ENCODE measurements around the gene WRNIP1.

WRNIP1 gene

GRCh38 chr6:2830183-2830582 lies 65.0 kb downstream of the WRNIP1 start:
- no peak for DNase-seq
- H3K27ac ChIP-seq (ENCODE audit: insufficient read depth, low read length, poor library complexity, severe bottlenecking), result no peak overlapping the region
- H3K36me3 ChIP-seq (ENCODE audit: control insufficient read depth, insufficient read depth, low read length), result peaks cover 22% of the 10 kb centered on the region
- H3K27me3 ChIP-seq (replicated peaks; ENCODE audit: control insufficient read depth, insufficient read depth, low read length, poor library complexity, severe bottlenecking), result no peaks in the 10 kb centered on the region
- no peaks in the 10 kb centered on the region for H3K9me3 ChIP-seq (ENCODE audit: control insufficient read depth, low read length)
- H3K4me3 ChIP-seq (ENCODE audit: insufficient read depth, low read depth, low read length, poor library complexity, severe bottlenecking), result no peak overlapping the region
- no peaks in the 10 kb centered on the region for H3K4me1 ChIP-seq (ENCODE audit: control insufficient read depth, insufficient read depth, low read length, poor library complexity, severe bottlenecking)

- Histone ChIP-seq H3K27ac (ENCODE audit: insufficient read depth, low read length, poor library complexity, severe bottlenecking) (no peak overlapping the region), H3K4me3 (ENCODE audit: insufficient read depth, low read depth, low read length, poor library complexity, severe bottlenecking) (no peak overlapping the region), H3K4me1 (ENCODE audit: control insufficient read depth, insufficient read depth, low read length, poor library complexity, severe bottlenecking) (no peaks in the 10 kb centered on the region), H3K36me3 (ENCODE audit: control insufficient read depth, insufficient read depth, low read length) (peaks cover 34% of the 10 kb centered on the region), H3K27me3 (replicated peaks; ENCODE audit: control insufficient read depth, insufficient read depth, low read length, poor library complexity, severe bottlenecking) (no peaks in the 10 kb centered on the region), H3K9me3 (ENCODE audit: control insufficient read depth, low read length) (no peaks in the 10 kb centered on the region)
- no peak for DNase-seq
Measured at GRCh38 chr6:2831392-2831791, 66.2 kb downstream of the WRNIP1 start.

- H3K9me3 ChIP-seq (ENCODE audit: control insufficient read depth, low read length), result no peaks in the 10 kb centered on the region
- DNase-seq, result no peak
- no peaks in the 10 kb centered on the region for H3K27me3 ChIP-seq (replicated peaks; ENCODE audit: control insufficient read depth, insufficient read depth, low read length, poor library complexity, severe bottlenecking)
- no peak overlapping the region for H3K4me3 ChIP-seq (ENCODE audit: insufficient read depth, low read depth, low read length, poor library complexity, severe bottlenecking)
- no peak overlapping the region for H3K27ac ChIP-seq (ENCODE audit: insufficient read depth, low read length, poor library complexity, severe bottlenecking)
- peaks cover 53% of the 10 kb centered on the region for H3K36me3 ChIP-seq (ENCODE audit: control insufficient read depth, insufficient read depth, low read length)
- peaks cover 4% of the 10 kb centered on the region for H3K4me1 ChIP-seq (ENCODE audit: control insufficient read depth, insufficient read depth, low read length, poor library complexity, severe bottlenecking)
Measured at GRCh38 chr6:2834262-2834661, 69.1 kb downstream of the WRNIP1 start.
